H1 (cell line): ENCODE results near the gene ANKMY2. TPM values are rescaled to one million over a fixed set of nuclear protein-coding genes. Genes with fewer than 3 reads are reported as not detected.

Source experiments
- BACH1 ChIP-seq: IDR thresholded peaks from 2 replicates; pipeline ENCODE4 v1.6.1; 2012; ENCODE audit warnings: low read length, improper control_type of control experiment
- GABPA ChIP-seq: IDR thresholded peaks from 2 replicates; pipeline ENCODE4 v1.6.1; 2011; ENCODE audit warnings: mild to moderate bottlenecking, low read length, moderate library complexity, borderline replicate concordance; ENCODE audit not compliant: insufficient read depth
- SUZ12 ChIP-seq: fragments of 200-600 bp; sonication (generic); IDR thresholded peaks from 2 replicates; pipeline ENCODE4 v1.6.1; 2012; ENCODE audit warnings: mild to moderate bottlenecking, inconsistent platforms, low read length, moderate library complexity, mixed read lengths
- polyA plus RNA-seq, 7 experiments: library from polyadenylated mRNA; depleted of rRNA in 3 of 7; stranded (reverse) in 5 of 7; unstranded in 2 of 7; fragments of >200 nt in 5 of 7; fragments of 200-250 nt in 2 of 7; gene quantifications; 1 replicate in 5 of 7; 2 replicates in 1 of 7; 4 replicates in 1 of 7; pipeline versions ENCODE4 v1.2.1 to v1.2.3, GENCODE V29; 2011 to 2013; ENCODE audit warnings: missing spikeins in 2 of 7, mixed read lengths in 2 of 7
- total RNA-seq: library from RNA; stranded (reverse); fragmentation: NEBNext Ultra II Directional; extraction: Animal tissue kit (Norgen Biotek cat#: 25700); gene quantifications from 2 replicates; pipeline ENCODE4 v1.2.1, GENCODE V29; 2021
- TF ChIP-seq, protein P1 (sequence below): IDR thresholded peaks from 2 replicates; pipeline ENCODE4 v1.6.1; 2012; ENCODE audit warnings: inconsistent platforms

The ANKMY2 gene
- total and polyA plus RNA-seq, 2 of the 8 experiments (the other 6 are each of a cell fraction or from before 2014, with no cell fraction given), result 5.2 to 9.3 TPM

DNA sequence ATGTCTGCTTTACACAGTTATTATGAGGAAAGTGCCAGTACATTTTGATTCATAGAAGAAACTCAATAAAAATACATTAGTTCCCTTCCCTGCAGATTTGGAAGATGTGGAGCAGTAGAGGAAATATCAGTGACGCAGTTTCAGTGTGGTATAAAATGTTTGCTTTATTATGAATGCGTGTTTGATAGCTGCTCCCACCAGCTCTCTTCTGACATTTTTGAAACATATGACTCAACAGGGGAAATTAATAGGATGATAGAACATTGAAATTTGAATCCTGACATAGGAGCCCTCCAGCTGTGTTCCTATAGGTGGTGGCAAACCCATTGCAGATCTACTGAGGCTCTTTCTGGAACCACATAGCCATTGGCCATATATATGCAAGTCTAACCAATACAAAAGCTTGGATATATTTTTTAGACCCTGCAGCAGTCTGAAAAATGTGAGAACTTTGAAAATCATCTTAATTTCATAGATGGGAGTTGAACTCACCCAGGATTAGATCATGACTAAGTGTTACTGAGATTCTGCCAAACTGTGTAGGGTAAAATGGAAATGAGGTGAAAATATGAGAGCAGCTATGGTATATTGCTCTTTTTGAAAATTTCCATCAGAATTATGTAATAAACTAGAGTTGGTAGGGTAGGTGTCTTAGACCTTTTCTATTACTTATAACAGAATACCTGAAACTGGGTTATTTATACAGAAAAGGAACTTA is 48.2 kb upstream of the ANKMY2 start (continued):
- TF ChIP-seq, protein P1, sequence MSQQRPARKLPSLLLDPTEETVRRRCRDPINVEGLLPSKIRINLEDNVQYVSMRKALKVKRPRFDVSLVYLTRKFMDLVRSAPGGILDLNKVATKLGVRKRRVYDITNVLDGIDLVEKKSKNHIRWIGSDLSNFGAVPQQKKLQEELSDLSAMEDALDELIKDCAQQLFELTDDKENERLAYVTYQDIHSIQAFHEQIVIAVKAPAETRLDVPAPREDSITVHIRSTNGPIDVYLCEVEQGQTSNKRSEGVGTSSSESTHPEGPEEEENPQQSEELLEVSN, result no peak
- TF ChIP-seq BACH1 (no peak), GABPA (no peak), SUZ12 (no peak)
- TF ChIP-seq, all 59 proteins: peak for 0
